ENCODE data around the gene DIAPH2. TPM values are rescaled to one million over a fixed set of nuclear protein-coding genes. Genes with fewer than 3 reads are reported as not detected.

The DIAPH2 gene
- total RNA-seq, 1 donor from 2014 or later: 12.9 TPM

DNA sequence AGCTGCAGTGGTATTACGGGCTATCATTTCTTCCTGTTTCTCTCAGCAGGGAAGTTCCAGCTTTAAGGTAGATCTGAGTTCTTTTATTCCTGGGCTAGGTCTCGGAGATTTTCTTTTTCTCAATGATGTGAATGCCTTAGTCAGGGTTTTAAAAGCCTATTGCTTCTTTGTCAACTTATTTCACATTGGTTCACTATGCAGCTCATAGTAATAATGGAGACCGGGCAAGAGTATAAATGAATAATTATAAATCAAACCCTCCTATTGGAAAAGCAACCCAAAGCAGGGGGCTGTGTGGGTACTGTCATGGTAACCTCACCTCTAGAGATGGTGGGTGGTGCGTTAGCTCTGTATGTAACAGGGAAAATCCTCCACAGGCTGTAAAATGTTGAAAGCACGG, 762.7 kb downstream of the DIAPH2 start:
- intact Hi-C loops (cut with micrococcal nuclease): no loop called here

DNA sequence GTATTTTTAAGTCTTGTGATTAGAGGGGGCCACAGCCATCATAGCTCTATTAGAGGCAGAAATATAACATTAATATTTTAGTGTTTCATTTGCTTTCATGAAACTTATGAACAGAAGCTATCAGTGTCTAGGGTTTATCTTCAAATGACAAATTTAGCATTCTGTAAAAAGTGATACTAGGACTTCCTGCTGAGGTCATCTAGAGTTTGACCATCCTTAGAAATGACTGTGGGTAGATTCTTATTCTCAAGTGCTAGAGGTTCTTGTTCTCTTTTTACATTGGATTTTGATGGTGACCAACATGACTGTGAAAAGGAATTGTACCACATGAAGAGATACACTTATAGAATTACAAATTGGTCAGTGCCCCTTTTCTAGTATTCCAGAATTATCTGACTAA, 767.6 kb downstream of the DIAPH2 start:
- intact Hi-C loops (cut with micrococcal nuclease): no loop called here

DNA sequence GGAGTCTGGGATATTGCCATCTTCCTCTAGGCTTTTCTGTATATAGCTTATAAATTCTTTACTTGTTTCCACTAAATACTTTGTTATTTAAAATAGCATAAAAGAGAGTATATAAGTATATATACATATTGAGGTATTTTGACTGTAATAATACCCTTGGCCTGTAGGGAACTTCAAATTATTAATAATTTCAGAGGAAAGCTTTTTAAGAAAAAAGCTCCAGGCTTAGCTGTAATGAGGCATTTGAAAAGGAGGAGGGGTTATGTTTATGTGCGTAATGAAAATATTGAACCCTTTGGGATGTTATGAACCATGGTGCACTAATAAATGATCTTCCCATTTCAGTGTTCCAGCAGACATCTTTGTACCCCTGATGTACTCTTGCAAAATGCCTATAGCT, 777.1 kb downstream of the DIAPH2 start:
- intact Hi-C loops (cut with micrococcal nuclease): no loop called here

DNA sequence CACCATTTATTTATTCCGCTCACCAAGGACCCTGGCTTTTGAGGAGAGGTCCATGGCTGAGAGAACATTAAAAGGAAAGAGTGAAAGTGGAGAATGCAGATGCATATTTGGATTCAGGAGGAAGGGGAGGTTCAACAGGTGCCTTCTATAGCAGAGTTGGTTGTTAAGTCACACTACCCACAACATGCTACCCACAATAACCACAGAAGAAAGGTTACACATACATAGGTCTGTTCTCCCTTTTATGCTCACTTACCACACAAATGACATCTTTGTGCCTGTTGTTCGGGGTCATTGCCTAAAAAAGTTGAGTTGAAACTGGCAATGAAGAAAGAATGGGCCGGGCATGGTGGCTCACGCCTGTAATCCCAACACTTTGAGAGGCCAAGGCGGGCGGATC, 786.4 kb downstream of the DIAPH2 start:
- intact Hi-C loops (cut with micrococcal nuclease): no loop called here

DNA sequence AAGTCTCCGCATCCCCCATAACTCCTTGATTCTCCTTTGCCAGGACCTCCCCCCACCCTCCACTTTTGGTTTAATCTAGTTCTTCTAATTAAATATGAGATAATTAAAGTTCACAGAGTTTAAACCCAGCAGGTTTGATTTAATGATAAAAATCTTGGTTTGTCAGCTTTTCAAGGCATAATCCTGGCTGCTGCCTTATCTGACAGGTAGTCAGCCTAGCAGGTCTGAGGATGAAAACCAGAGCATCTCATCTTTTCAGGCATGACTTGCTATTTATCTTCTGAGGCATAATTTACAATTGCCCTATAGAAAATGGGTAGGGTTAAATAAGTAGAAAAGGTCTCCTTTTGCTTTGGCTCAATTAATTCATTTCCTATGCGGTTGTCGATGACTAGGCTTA, 790.3 kb downstream of the DIAPH2 start:
- intact Hi-C loops (cut with micrococcal nuclease): no loop called here

DNA sequence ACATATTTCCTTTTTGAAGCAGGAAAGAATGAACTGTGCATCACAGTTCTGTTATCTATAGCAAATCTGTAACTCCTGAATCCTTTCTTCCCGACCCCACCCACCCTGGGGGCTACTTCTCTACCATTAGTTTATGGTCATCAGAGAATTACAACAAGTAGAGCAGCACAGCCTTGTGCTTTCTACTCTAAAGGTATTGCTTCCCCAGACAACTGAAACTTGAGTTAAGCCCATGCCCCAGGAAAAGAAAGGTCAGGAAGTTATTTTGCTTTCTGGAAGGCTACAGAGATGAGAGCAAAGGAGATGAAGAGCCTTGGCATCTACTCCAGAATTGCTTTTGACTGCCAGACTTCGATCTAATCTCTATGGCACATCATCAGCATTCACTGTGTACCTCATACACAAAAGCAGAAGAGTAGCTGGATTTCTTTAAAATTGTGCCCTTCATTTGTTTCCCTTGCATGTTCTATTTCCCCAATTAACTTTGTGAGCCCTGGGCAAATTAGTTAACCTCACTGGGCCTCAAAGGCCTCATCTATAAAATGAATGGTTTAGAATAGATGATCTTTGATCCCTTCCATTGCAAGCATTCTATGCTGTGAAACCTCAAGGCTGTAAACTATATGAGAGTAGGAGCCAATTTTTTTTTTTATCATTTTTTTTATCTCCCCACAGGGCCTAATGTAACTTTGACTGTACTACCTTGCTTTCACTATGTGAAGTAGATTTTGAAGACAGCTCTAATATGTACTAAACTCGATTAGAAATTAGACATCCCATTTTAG, 794.7 kb downstream of the DIAPH2 start:
- intact Hi-C loops (cut with micrococcal nuclease): no loop called here

DNA sequence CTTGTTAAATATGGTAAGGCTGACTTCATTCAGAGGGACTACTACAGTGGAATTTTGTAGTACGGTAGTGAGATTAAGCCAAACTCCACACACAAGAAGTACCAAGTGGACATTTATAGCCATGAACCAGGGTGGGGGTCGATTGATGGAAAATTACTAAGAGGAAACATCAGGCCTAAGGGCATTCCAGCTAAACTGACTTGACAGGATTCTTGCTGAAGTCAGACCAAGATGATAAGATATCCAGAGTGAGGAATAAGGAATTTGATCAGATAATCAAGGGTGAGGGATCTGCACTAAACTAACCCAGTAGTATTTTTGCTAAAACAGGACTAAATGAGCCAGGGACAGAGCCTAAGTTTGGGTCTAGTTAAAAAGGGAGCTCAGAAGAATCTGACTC, 796.6 kb downstream of the DIAPH2 start:
- intact Hi-C loops (cut with micrococcal nuclease): no loop called here

DNA sequence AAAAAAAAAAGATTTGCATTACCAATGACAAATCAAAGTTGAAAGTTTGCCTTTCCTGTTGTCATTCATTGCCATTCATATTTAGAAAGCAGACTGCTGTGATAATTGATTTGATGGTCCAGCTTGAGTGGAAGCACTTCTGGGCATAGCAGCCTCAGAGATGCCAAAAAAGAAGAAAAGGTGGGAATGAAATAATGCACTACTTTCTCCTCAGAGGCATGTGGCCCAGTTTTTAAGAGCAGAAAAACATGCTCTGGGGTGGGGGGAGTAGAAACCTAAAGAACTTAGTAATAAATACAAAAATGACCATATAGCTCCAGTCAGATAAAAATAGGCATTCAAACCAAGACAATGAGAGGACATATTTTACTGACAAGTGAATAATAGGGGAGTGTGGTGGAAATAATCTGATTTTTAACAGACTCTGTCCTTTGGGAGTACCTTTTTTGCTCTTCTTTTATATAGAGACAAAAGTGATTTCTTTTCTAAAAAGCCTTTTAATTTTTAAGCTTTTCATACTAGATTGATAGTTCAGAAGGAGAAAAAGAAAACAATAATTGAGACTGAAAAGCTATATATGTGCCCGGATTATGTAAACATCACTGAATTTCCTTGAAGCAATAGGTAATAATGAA, 798.1 kb downstream of the DIAPH2 start:
- intact Hi-C loops (cut with micrococcal nuclease): no loop called here

DNA sequence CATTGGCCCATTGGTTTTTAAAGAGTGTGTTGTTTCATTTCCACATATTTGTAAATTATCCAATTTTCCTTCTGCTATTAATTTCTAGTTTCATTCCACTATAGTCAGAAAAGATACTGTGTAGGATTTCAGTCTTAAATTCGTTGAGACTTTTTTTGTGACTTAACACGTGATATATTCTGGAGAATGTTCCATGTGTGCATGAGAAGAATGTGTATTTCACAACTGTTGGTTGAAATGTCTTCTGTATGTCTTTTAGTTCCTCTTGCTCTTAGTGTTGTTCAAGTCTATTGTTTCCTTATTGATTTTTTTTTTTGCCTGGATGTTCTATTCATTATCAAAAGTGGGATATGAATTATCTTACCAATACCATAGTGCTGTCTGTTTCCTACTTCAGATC, 806.0 kb downstream of the DIAPH2 start:
- intact Hi-C loops (cut with micrococcal nuclease): no loop called here

DNA sequence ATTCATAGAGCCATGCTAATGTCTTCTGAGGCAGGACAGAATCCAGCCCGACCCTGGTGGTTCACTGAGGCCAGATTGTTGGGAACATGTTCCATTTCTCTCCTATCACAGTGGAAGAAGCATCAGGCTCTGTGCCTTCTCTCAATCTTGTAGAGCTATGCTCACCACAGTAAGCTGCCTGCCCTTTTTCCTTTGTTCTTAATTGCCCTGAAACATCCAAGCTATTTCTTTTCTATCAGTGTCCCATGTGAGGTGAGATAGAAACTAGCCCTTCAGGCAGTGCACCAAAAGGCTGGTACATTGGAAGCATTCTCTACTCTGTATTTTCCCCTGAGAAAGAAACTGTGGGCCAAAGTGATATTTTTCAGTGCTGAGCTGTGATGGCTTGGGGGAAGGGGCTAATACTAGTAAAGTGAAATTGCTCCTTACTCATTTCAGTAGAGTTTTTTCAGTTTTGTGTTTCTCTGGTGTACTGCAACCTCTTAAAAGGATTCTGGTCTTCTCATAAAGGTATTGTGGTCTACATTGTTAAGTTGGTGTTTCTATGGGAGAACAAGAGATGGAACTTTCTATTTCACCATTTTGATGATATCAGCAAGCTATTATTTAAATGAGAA, 810.2 kb downstream of the DIAPH2 start:
- intact Hi-C loops (cut with micrococcal nuclease): no loop called here

DNA sequence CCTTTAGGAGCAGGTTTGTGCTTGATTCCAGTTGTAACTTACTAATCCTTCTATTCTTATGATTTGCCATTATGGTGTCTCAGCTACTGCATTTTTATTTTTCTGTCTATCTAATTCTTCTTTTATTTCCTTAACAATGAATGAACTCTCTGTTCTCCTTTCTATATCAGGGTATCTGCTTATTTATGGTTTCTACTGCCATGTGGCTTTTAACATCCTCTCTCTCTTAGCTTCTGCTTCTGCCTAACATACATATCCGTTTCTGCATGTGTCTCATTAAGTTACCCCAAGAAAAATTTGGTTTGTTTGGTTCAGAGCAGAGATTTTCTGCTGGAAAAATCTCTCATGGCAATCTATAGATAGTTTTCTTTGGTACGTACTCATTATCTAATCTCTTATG, 813.5 kb downstream of the DIAPH2 start:
- intact Hi-C loops (cut with micrococcal nuclease): no loop called here

DNA sequence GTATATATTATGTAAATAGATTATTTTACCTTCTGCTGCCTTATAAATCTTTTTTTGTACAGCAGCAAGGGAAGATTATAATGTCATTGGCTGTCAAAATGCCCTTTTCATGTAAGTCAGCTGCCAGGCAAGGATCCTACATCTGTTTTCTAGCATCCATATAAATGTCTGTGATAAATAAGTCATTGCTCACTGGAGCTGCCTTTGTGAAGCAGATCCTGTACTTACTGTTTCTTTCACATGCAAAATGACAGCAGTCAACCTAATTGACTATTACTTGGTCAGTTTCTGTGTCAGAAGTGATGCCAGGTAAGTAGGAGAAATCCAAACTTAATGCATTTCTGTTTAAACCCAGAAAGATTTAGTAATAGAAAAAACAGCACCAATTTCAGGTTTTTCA, 819.8 kb downstream of the DIAPH2 start:
- intact Hi-C loops (cut with micrococcal nuclease): no loop called here

DNA sequence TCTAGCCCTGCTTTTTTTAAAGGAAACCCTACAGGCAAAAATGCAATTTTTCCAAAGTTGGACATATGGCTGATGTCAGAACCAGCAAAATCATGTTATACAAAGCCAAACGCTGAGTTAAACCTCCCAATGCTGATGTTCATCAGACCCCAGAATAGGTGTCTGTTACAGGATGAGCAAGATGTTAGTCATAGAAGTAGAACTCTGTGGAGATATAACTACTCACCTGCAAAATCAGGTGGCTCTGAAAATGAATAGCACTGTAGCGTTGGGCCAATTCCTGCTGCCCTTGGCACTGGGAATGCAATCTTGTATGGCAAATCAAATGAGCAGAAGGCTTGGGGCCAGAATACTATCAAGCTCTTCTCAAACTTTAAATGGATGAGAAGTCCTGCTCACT, 833.1 kb downstream of the DIAPH2 start:
- intact Hi-C loops (cut with micrococcal nuclease): no loop called here

DNA sequence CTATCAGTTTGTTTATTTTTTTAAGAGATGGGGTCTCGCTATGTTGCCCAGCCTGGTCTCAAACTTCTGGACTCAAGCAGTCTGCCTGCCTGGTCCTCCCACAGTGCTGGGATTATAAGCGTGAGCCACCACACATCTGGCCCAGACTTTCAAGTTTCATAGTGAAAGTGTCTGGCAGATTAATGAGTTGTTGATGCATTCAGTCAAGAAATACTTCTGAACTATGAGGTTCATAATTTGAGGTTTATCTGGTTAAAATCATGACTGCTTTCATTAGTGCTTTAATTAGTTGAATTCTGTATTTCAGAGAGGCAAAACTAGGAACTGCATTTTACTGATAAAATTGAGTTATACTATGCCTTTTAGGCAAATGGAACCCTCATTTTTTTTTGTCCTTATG, 837.7 kb downstream of the DIAPH2 start:
- intact Hi-C loops (cut with micrococcal nuclease): no loop called here

DNA sequence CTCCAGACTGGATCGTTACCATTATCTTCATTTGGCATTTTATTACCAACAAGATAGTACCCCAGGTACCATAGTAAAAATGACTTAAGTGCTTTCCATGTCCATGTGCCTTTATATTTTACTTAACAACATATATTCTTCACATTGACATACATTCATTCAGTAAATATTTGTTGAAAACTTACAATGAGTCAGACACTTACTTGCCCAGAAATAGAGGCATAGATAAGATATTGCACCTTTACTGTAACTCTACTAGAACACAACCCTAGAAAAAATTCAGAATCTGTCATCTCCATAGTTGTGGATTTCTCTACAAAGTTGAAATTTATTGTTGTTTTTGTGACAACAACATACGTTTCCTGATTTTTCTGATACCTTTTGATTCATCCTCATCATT, 839.7 kb downstream of the DIAPH2 start:
- intact Hi-C loops (cut with micrococcal nuclease): no loop called here

DNA sequence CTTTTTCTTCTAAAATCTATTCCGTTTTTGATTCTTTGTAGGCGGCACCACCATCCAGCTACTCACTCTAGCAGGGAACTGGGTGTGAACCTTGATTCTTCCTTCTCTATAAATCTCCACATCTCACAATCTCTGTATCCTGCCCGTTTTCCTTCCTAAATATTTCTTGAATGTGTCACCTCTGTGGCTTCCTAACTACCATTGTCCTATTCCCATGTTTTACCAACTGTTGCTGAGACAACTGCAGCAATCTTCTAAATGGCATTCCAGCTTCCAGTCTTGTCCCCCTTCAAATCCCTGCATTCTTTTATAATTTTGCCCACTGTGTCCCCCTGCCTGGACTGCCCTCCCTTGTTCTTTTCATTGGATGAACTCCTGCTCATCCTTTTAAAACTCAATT, 840.4 kb downstream of the DIAPH2 start:
- intact Hi-C loops (cut with micrococcal nuclease): no loop called here

DNA sequence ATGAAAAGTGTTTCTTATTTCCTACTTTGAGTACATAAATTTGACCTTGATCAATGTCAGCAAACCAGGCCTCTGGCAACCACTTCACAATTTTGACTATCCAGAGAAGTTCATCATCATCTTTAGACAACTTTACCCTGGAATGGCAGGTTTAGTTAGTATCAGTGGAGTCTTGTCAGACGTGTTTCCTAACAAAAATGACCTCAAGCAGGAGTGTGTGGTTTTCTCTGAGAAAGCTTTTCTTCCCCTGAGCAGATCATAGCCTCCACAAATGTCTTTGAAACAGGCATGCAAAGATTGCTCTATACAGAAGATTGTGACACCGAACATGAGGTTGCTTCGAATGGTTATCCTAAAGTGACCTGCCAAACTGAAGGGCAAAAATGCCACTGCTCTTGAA, 841.3 kb downstream of the DIAPH2 start:
- intact Hi-C loops (cut with micrococcal nuclease): no loop called here

DNA sequence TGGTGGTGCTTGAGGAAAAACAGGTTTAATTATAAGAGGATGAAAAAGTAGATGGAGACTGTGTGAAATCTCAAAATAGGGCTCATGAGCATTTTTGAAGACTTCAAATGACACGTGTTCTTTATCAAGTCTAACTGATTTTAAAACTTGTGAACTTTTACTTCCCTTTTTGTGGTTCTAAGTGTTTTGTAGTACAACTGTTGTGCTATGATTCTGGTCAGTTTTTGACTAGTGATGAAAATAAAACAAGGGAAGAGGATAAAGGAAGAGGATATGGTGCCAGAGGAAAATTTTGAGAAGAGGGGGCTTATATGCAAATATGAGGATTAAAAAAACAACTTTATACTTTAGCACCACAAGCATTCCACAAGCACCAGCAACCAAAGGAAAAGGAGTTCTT, 843.1 kb downstream of the DIAPH2 start:
- intact Hi-C loops (cut with micrococcal nuclease): no loop called here

DNA sequence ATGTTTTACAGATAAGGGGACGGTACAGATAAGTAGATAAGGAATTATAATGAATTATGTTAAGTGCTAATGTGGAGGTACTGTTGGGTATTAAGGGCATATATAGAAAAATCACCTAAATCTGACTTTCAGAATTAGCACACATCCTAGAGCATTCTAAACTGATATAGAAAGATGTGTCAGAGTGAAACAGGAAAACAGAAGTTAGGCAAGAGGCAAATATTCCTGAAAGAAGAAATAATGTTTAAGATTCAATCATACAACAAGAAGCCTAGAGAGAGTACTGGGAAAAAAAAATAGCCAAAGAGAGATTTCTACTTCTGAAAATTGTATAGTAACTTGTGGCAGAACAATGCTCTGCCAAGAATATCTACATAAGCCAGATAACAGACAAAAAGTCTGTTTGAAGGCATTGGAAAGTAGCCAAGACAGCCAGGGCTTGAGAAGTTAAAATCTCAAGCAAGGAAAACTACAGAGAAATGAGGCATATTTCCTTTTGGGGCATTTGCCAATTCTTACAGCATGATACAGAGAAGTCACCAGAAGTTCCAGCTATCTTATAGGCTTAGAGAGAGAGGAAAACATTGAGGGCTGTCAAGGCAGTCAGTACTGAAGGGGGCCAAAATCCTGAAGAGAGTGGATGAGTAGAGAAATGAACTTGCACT, 845.0 kb downstream of the DIAPH2 start:
- intact Hi-C loops (cut with micrococcal nuclease): no loop called here

DNA sequence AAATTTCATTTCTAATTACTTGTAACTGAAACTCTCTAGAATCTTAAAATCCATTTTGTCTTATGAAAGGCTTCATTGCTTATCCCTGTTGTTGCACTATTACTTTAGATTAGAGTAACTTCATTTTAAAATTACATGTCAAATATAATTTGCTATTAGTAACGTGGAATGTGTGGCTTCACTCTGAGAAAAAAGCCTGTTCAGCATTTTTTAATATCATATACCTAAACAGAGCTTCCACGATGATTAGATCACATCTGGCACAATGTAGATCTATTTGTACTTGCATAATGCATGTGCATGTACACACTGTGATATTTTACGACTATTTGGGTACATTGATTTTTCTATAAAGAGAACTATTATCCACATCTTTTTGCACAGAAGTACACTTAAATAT, 847.2 kb downstream of the DIAPH2 start:
- intact Hi-C loops (cut with micrococcal nuclease): no loop called here

DNA sequence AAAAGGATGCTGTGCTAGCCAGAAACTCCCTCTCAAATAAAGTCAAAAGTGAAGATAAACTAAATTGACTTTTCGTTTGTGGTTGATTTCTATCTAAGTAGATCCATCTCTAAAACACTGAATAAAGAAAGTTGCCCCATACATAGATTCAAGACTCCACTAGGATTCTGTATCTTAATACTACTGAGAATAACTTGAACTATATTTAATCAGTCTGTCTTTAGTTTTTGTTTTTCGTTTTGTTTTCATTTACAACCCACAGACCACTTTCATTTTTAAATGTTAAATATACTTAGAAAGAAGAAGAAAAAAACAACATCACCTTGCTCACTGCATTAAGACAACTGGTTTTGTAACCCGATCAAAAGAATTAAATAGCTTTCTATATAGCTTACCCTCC, 854.1 kb downstream of the DIAPH2 start:
- intact Hi-C loops (cut with micrococcal nuclease): no loop called here

DNA sequence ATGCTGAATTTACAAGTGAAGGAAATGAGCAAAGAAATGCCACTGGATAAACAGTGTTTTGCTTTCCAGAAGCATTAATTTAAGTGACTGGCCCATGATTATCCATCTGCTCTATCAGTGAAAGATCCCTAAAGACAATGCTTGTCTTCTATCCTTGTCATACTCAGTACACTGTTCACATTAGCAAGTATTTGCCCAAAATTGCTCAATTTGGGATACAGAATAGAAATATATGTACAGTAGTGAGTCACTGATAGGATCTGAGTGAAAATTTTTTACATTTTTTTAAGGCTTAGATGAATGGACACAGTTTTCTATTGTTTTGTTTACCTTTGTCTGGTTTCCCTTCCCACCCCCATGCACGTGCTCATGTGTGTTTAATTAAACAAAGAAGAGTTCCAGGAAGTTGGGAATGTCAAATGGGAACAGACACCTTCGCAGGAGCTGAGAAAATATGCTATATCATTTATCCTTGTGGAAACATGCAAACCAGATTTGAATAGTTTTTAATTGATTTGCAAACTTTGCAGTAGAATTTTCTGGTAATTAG, 855.4 kb downstream of the DIAPH2 start:
- intact Hi-C loops (cut with micrococcal nuclease): no loop called here

Data from T-helper 2 cell treated with Interferon-gamma antibody and Interleukin-4, amounts not matched to agents 100 ng/mL and 5 ng/mL, for 36 hours (primary cell).